HG03575 (cell line): ENCODE measurements around the gene SAP30.

Experiments
- ATAC-seq: cut with Tn5 transposase; IDR thresholded peaks from one replicate; pipeline ENCODE4 v1.9.1; 2021; ENCODE audit not compliant: unreplicated experiment, insufficient number of reproducible peaks, low FRiP score; ENCODE audit errors: extremely low read depth

The SAP30 gene

GRCh38 chr4:173405840-173406606, 35.3 kb downstream of the SAP30 start:
- ATAC-seq, result no peak

DNA sequence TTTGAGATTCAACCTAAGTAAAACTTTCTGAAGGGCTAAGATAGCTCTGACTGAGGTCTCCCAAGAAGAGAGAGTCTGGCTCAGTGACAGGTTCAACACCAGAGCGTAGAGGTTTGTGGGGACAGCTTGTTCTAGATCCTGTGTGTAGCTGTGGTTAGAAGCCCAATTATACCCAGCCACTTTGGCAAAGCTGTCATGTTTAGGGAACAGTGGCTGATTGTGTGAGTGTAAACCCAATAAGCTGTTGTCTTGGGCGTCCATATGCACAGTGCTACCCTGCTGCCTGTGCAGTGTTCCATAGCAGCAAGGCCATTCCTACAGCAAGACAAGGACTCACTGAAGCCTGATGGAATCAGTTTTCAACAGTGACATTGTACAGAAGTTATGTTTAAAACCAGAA, 39.3 kb downstream of the SAP30 start:
- no peak for ATAC-seq

GRCh38 chr4:173411106-173411693, 40.4 kb downstream of the SAP30 start:
- ATAC-seq, result no peak

GRCh38 chr4:173413036-173413435, 42.3 kb downstream of the SAP30 start:
- no peak for ATAC-seq

DNA sequence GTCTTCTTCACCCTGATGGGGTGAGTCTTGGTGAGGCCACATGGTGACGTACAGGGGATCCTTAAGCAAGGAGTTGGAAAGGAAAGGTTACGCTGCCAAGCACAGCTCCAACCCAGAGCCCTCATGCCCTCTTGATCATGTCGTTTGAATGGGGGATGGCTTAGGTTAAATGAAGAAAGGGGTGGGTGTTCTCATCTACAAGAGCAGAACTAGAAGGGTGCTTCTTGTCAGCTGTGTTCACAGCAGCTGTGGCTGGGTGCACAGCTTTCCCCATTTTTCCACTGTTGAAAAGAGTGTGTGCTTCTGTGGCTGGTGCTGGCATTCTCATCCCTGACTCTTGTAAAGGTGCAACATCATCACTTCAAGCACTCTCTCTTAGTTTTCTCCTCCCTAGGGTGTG, 43.7 kb downstream of the SAP30 start:
- ATAC-seq, result no peak

DNA sequence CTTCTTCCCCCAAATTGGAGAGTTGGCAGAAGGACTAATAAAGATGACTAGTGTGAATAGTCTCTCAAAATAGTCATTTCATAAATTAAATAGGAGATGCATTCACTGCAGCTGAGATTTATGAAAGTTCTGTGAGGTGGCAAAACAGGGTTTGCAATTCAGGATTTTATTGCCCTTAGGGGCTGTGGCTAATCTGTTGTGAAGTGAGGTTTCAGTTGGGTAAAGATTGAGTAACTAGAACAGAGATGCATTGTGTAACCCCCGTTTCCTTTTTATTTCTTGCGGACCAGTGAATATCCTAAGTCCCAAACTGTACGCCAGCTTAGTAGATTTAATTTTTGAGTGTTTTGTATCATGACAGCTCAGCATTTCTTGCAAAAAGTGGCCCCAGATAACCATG, 44.3 kb downstream of the SAP30 start:
- no peak for ATAC-seq

GRCh38 chr4:173415885-173416653, 45.3 kb downstream of the SAP30 start:
- ATAC-seq, result no peak

DNA sequence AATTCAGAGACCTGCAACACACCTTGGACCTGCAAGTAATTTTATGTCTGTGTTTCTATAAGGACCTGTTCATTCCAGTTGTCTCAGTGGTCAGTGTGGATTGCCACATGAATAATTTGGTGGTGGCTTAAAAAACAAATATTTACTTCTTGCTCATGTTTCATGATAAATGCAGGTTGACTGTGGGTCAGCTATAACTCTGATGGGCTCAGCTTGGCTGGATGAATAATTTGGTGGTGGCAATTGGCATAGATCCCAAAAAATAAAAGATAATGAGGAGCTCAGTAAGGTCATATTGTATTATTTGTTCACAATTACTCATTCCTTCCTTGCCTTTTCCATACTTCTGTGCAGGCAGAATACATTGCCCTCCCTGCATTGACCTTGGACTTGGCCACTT, 47.1 kb downstream of the SAP30 start:
- no peak for ATAC-seq

DNA sequence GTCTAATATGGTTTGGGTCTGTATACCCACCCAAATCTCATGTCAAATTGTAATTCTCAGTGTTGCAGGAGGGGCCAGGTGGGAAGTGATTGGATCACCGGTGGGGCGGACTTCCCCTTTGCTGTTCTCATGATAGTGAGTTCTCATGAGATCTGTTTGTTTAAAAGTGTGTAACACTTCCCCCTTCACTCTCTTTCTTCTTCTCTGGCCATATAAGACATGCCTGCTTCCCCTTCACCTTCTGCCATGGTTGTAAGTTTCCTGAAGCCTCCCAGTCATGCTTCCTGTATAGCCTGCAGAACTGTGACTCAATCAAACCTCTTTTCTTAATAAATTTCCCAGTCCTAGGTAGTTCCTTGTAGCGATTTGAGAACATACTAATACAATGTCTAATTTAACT, 47.9 kb downstream of the SAP30 start:
- ATAC-seq, result no peak

GRCh38 chr4:173420324-173420752, 49.6 kb downstream of the SAP30 start:
- no peak for ATAC-seq

- no peak for ATAC-seq
Measured at GRCh38 chr4:173420801-173421200, 50.0 kb downstream of the SAP30 start.

- no peak for ATAC-seq
Measured at GRCh38 chr4:173424899-173425805, 54.4 kb downstream of the SAP30 start.

DNA sequence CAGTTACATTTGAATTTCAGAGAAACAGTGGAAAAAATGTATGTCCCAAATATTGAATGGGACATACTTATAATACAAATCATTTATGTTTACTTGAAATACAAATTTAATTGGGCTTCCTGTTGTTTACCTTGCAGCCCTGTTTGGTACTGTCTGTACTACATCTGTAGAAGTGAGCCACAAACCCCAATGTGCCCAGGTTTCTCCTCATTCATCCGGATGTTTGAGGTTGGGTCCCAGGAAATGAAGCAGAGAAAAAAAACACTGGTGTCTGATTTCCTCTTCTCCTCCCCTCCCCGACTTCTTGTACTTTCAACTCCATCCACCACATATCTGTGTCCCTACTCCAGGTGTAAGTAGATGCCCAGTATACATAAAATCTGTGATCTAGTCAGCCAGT, 55.3 kb downstream of the SAP30 start:
- no peak for ATAC-seq
